Testis (tissue), 3 donors: ENCODE results near the gene NFATC1. TPM values are rescaled to one million over a fixed set of nuclear protein-coding genes. Genes with fewer than 3 reads are reported as not detected.
A peak's percentile ranks its signal among the peaks of the same experiment; 100 is the strongest.

Experiments used
- DNase-seq: peaks from one replicate; pipeline ENCODE4 v3.0.0-alpha.2; 2019
- H3K27ac ChIP-seq, 2 donors: fragments of 200-600 bp; sonication (generic); one replicate each; pipeline ENCODE4 v1.5.1; 2019
- H3K27me3 ChIP-seq: fragments of 200-600 bp; sonication (generic); one replicate; pipeline ENCODE4 v1.5.1; 2019
- H3K36me3 ChIP-seq: fragments of 200-600 bp; sonication (generic); one replicate; pipeline ENCODE4 v1.5.1; 2017; ENCODE audit warnings: low read depth; ENCODE audit errors: missing control alignments
- H3K4me1 ChIP-seq: fragments of 200-600 bp; sonication (generic); one replicate; pipeline ENCODE4 v1.5.1; 2019
- H3K4me3 ChIP-seq, 2 donors: fragments of 200-600 bp; sonication (generic); one replicate each; pipeline ENCODE4 v1.5.1; 2017 to 2019
- H3K9me3 ChIP-seq: fragments of 200-600 bp; sonication (generic); one replicate; pipeline ENCODE4 v1.5.1; 2017
- CTCF ChIP-seq, 3 experiments: fragments of 450-650 bp in 2 of 3; fragments of 200-600 bp in 1 of 3; sonication (generic) in 1 of 3; IDR thresholded peaks; one replicate each; pipeline ENCODE4 v1.5.1; 2016 to 2019; ENCODE audit warnings: antibody characterized with exemption in 3 of 3, mild to moderate bottlenecking in 2 of 3, moderate library complexity in 1 of 3
- POLR2A ChIP-seq: fragments of 450-650 bp; IDR thresholded peaks from one replicate; pipeline ENCODE4 v1.6.1; 2017; ENCODE audit warnings: antibody characterized with exemption, mild to moderate bottlenecking, moderate library complexity
- WGBS, 2 donors: methylation state at CpG; one replicate each; pipeline ENCODE4 v1.1.5; 2018; 5-methylcytosine and 5-hydroxymethylcytosine counted together
- intact Hi-C: fragments of 100-400 bp; cut with DNase I; formaldehyde crosslinking; loops from one replicate; pipeline ENCODE4 v1.15.1; 2023; ENCODE audit warnings: low total_unique reads
- polyA plus RNA-seq: library from polyadenylated mRNA; stranded (reverse); fragments of 350-450 nt; fragmentation: Illumina TruSeq; extraction: RNeasy Lipid Tissue Mini Kit (QIAGEN cat#74804); gene quantifications from one replicate; pipeline ENCODE4 v1.2.3, GENCODE V29; 2014; ENCODE audit warnings: low read depth, low replicate concordance; ENCODE audit not compliant: insufficient read depth
- total RNA-seq, 2 donors: library from RNA; depleted of rRNA; stranded (reverse); fragments of >200 nt; gene quantifications; one replicate each; pipeline ENCODE4 v1.2.3, GENCODE V29; 2016

NFATC1 gene
- total and polyA plus RNA-seq, 3 donors from 2014 or later: 22.2 to 28.1 (median 27.5) TPM

GRCh38 chr18:79403723-79404566 lies 8.2 kb downstream of the NFATC1 start:
- Histone ChIP-seq H3K4me1 (peaks cover 14% of the 10 kb centered on the region), H3K36me3 (no peaks in the 10 kb centered on the region), H3K4me3 (no peak overlapping the region), H3K9me3 (no peaks in the 10 kb centered on the region), H3K27me3 (no peaks in the 10 kb centered on the region), H3K27ac (no peak overlapping the region)
- intact Hi-C loops: no loop called here
- 70 to 78% methylated on average over 27 to 31 of the region's 31 CpGs for WGBS, 2 donors
- TF ChIP-seq POLR2A (no peak), CTCF (IDR thresholded peaks at IDR 0.05) (no peak)
- no peak for DNase-seq

GRCh38 chr18:79404567-79404910 lies 8.8 kb downstream of the NFATC1 start:
- TF ChIP-seq CTCF (IDR thresholded peaks at IDR 0.05): no peak
- no peak for TF ChIP-seq POLR2A
- Histone ChIP-seq H3K4me1 (peaks cover 14% of the 10 kb centered on the region), H3K36me3 (no peaks in the 10 kb centered on the region), H3K4me3 (no peak overlapping the region), H3K9me3 (no peaks in the 10 kb centered on the region), H3K27ac (no peak overlapping the region), H3K27me3 (no peaks in the 10 kb centered on the region)
- intact Hi-C loops: no loop called here
- WGBS, 2 donors: 87 to 88% methylated on average over 10 to 12 of the region's 12 CpGs
- DNase-seq: no peak

- TF ChIP-seq CTCF (IDR thresholded peaks at IDR 0.05) (no peak), POLR2A (no peak)
- Histone ChIP-seq H3K27me3 (no peaks in the 10 kb centered on the region), H3K36me3 (no peaks in the 10 kb centered on the region), H3K27ac (peak overlapping the region in 1 of 2 donors; percentile 66), H3K4me1 (peaks cover 14% of the 10 kb centered on the region), H3K9me3 (no peaks in the 10 kb centered on the region), H3K4me3 (no peak overlapping the region)
- no peak for DNase-seq
- intact Hi-C loops: no loop called here
- WGBS, 2 donors: 86 to 88% methylated on average over 17 to 23 of the region's 23 CpGs
These were observed 9.5 kb downstream of the NFATC1 start for GRCh38 chr18:79405019-79405780.

- WGBS, 2 donors: 71 to 86% methylated on average over 27 of the region's 27 CpGs
- H3K36me3 ChIP-seq: no peaks in the 10 kb centered on the region
- H3K9me3 ChIP-seq: no peaks in the 10 kb centered on the region
- intact Hi-C loops: no loop called here
- H3K4me3 ChIP-seq: no peak overlapping the region
- no peaks in the 10 kb centered on the region for H3K27me3 ChIP-seq
- TF ChIP-seq POLR2A (no peak), CTCF (IDR thresholded peaks at IDR 0.05) (no peak)
- peak; percentile 59 for DNase-seq
- peaks cover 13% of the 10 kb centered on the region for H3K4me1 ChIP-seq
- H3K27ac ChIP-seq: peak overlapping the region in 1 of 2 donors; percentile 66
These were observed 10.2 kb downstream of the NFATC1 start for GRCh38 chr18:79405781-79406575.
